ENCODE measurements around the gene AOPEP.

The AOPEP gene

DNA sequence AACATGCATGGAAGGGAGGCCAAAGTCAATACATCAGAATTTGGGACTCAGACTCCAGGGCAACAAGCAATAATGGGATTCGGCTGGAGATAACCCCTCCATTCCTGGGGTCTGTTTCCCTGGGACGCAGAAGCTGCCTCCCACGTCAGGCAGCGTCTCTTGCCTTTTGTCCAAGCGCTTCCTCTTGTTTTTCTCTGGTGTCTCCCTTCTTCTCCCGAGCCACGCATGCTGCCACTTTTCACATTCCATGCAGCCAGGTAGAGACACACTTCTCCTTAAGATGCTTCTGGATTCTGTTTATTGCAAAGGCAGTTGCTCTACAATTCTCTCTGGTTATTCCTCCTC lies 267.3 kb downstream of the AOPEP start:
- DNase-seq (ENCODE audit: low read depth), result no peak

GRCh38 chr9:94995048-94995693 lies 268.7 kb downstream of the AOPEP start:
- DNase-seq (ENCODE audit: low read depth), result no peak

DNA sequence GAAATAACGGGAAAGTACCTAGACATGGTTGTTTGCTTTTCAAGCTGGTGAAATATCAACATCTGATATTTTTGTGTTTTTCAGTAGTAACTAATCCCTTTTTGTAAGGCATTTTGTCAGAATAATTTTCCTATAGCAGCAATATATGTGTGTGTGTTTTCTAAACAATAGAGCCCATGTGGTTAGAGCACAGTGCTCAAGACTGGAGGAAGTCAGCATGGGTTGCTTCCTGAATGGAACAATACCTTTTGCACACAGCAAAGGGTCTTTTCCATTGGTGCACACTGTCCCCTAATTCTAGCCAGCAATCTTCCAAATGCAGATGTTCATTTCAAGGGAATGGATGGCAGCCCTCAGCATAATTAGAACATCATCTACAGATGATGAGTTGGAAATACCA lies 270.1 kb downstream of the AOPEP start:
- no peak for DNase-seq (ENCODE audit: low read depth)

- DNase-seq (ENCODE audit: low read depth), result no peak
Observed at GRCh38 chr9:94997727-94998126, 271.2 kb downstream of the AOPEP start.

DNA sequence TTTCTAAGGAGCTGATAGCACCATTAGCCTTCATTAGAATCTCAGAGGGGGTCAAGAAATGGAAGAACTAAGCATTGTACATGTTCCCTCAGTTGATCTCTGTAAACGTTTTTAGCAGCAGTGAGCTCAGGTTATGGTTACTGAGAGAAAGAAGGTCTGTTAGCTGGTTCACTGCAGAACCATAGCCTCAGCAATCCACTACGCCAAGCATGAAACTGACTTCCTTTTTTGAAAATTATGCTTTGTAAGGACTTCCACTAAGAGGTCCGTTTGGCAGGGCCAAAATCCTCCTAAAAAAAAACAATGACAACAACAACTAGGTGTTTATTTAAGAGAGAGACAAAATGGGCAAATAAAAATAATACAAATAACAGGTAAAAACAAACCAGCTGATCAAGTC lies 273.3 kb downstream of the AOPEP start:
- DNase-seq (ENCODE audit: low read depth), result no peak

- DNase-seq (ENCODE audit: low read depth), result no peak
Observed at GRCh38 chr9:95000821-95001220, 274.3 kb downstream of the AOPEP start.

DNA sequence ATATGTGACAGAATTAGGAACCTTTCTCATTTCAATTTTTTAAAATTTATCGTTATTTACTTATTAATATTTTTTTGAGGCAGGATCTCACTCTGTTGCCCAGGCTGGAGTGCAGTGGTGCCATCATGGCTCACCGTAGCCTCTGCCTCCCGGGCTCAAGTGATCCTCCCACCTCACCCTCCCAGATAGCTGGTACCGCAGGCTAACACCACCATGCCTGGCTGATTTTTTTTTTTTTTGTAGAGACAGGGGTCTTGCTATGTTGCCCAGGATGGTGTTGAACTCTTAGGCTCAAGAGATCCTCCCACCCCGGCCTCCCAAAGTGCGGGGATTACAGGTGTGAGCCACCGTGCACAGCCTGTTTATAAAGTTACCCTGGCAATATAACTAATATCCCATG lies 275.2 kb downstream of the AOPEP start:
- no peak for DNase-seq (ENCODE audit: low read depth)

- no peak for DNase-seq (ENCODE audit: low read depth)
Observed at GRCh38 chr9:95003689-95004410, 277.4 kb downstream of the AOPEP start.

DNA sequence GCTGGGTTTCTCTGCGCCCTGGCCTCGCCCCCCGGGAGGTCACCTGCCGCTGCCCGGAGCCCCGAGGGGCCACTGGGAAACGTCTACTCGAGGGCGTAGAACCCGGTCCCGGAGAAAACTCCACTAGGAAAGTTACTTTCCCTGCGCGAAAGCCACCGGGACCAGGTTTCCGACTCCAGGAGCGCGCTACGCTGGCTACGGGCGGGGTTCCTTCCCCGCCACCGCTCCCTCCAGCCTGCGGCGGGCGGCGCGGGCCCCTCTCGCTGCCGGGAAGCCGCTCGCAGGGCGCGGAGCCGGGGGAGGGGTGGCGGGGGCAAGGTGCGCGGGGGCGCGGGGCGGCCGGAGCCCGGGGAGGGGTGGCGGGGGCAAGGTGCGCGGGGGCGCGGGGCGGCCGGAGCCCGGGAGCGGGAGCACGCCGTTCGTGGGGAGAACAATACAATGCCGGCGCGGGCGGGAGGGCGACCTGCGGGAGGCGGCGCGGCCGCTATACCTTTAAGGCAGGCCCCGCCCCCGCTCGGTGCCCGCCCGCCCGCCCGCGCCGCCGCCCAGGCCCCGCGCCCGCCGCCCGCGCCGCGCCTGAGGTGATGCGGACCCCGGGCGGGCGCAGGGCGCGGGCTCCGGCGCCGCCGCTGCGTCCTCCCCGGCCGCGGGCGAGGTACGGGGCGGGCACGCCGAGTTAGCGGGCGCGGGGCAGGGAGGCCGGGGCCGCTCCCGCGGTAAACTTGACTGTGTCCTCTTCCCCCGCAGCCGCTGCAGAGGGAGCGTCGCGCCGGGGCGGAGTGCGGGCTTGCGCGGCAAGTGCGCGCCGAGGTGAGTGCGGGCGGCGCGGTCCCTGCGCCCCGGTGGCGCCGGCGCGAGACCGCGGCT lies 278.1 kb downstream of the AOPEP start:
- DNase-seq (ENCODE audit: low read depth), result peak; percentile 6

- DNase-seq (ENCODE audit: low read depth), result no peak
Observed at GRCh38 chr9:95005278-95006143, 279.0 kb downstream of the AOPEP start.

- DNase-seq (ENCODE audit: low read depth), result no peak
Observed at GRCh38 chr9:95007226-95007869, 280.8 kb downstream of the AOPEP start.

GRCh38 chr9:95008151-95008771 lies 281.8 kb downstream of the AOPEP start:
- no peak for DNase-seq (ENCODE audit: low read depth)

DNA sequence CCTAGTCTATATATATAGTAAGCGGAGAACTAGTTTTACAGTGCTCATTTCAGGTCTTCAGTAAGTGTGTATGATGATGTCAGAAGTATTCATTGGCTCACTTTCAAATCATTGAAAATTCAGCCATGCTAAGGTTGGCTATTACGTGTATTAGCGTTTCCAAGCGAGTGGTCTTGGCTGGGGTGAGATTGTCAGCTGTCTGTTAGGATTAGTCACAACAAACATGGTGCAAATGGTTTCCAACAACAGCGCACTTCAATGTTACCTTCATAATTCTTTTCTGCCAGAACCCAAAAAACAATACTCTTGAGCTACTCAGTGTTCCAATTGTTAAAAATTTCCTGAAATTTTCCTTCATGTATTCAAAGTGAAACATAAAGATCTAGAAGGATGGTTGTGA lies 283.0 kb downstream of the AOPEP start:
- no peak for DNase-seq (ENCODE audit: low read depth)

- DNase-seq (ENCODE audit: low read depth), result no peak
Observed at GRCh38 chr9:95010431-95010838, 283.9 kb downstream of the AOPEP start.

- DNase-seq (ENCODE audit: low read depth), result no peak
Observed at GRCh38 chr9:95012035-95012708, 285.7 kb downstream of the AOPEP start.

DNA sequence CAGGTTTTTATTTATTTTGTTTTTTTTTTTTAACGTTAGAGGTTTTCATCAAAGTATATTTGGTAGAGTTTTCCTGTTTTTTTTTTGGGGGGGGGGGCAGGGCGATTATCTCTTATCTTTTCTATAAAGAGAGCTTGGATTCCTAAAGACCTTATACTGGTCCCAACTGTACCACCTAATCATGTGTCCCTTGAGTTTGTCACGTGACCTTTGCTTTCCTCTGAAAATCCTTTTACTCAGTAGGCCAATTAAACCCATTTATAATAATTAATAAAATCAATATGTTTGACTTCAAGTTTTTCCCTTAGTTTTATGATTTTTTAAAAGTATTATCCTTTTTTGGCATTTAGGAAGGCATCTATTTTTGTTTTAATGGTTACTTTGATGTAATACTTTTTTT lies 286.4 kb downstream of the AOPEP start:
- no peak for DNase-seq (ENCODE audit: low read depth)

- no peak for DNase-seq (ENCODE audit: low read depth)
Observed at GRCh38 chr9:95014917-95015316, 288.4 kb downstream of the AOPEP start.

DNA sequence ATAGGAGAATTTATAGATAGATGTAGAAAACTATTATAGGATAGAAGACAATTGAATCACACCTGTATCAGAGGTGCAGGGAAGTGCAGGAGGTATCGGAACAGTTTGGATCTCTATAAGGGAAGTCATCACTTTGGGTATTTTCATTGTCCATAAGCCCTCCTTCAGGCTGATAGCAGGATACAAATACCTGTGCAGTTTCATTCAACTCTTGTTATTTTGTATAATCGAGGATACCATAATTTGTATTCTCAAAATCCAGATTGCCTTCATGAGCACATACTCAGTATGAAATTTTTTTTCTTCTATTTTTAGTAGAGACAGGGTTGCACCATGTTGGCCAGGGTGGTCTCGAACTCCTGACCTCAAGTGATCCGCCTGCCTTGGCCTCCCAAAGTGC lies 289.1 kb downstream of the AOPEP start:
- no peak for DNase-seq (ENCODE audit: low read depth)

DNA sequence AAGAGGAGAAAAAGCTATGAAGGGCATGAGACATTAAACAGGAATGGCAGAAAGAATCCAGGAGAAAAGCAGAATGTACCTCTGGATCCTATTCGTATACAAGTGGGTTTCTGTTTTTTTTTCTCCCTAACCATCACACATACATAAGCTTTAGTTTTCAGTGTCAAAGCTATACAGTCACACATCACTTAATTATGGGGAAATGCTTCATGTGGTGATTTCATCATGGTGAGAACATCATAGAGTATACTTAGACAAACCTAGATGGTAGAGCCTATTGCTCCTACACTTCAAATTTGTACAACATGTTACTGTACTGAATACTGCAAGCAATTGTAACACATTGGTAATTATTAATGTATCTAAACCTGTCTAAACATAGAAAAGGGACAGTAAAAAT lies 290.6 kb downstream of the AOPEP start:
- DNase-seq (ENCODE audit: low read depth), result no peak

DNA sequence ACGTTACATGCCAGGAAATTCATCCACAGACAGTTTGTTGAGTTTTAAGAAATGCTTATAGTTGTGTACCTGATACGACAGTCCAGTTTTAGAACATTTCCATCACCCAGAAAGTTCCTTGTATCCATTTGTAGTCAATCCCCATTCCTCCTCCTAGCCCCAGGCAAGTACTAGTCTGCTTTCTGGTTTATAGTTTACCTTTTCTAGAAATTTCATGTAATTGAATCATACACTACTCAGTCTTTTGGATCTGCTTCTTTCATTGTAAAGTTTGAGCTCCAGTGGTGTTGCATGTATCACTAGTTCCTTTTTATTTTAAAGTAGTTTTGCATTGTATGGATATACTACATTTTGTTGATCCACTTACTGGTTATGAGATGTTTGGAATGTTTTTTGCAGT lies 291.2 kb downstream of the AOPEP start:
- DNase-seq (ENCODE audit: low read depth), result no peak

Data from activated T-helper 9 cell treated with anti-CD3 and anti-CD28 coated beads, Interleukin-2, amount 50 U/mL, for 16 hours (primary cell).